ENCODE results near the gene UGT1A5.

Gene UGT1A5

DNA sequence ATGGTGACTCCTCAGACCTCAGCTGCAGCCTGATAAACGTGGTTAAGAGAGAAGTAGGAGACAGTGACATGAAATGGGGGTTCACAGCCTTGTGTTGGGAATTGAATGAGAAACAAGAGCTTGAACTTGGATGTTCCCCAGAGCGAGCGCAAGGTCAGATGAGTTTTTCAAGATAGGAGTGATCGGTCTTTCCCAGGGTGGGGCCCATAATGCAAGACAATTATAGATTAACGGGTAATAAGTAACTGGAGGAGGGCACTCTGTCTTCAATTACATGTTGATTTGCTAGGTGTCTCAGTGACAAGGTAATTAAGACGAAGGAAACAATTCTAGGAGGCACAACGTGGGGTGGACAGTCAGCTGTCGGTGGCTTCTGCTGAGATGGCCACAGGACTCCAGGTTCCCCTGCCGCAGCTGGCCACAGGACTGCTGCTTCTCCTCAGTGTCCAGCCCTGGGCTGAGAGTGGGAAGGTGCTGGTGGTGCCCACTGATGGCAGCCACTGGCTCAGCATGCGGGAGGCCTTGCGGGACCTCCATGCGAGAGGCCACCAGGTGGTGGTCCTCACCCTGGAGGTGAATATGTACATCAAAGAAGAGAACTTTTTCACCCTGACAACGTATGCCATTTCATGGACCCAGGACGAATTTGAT is at the start of gene UGT1A5:
Gene UGT1A5, plus strand, starts transcription at position 297 of the 651 bp plus-strand sequence. Its CDS starts 85 bp downstream, at position 382.
- no peak for DNase-seq

DNA sequence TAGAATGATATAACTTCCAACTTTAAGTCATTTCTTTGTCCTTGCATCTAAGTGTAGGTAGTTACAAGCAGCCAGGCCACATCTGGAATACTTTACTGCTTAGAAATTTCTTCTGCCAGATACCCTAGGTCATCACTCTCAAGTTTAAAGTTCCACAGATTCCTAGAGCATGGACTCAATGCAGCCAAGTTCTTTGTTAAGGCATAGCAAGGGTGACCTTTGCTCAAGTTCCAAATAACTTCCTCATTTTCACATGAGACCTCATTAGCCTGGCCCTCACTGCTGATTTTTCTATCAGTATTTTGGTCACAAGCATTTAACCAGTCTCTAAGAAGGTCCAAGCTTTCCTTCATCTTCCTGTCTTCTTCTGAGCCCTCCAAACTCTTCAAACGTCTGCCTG is 48.8 kb upstream of the UGT1A5 start:
- no peak for DNase-seq

DNA sequence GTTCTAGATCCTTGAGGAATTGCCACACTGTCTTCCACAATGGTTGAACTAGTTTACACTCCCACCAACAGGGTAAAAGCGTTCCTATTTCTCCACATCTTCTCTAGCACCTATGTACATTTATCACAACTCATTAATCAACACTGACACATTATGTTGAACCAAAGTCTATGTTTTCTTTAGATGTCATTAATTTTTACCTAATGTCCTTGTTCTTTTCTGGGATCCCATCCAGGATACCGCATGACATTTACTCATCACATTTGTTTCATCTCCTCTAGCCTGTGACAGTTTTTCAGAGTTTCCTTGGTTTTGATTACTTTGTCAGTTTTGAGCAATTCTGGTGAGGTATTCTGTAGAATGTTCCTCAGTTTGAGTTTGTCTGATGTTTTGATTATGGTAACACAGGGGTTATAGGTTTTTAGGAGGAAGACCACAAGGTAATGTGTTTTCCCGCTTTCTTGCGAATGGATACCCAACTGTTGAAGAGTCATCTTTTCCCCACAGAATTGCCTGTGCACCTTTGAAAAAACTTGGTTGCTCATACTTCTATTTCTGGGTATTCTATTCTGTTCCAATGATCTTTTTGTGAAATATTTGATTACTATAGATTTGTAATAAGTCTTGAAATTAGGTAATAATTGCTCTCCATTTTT is 44.0 kb upstream of the UGT1A5 start:
- no peak for DNase-seq

DNA sequence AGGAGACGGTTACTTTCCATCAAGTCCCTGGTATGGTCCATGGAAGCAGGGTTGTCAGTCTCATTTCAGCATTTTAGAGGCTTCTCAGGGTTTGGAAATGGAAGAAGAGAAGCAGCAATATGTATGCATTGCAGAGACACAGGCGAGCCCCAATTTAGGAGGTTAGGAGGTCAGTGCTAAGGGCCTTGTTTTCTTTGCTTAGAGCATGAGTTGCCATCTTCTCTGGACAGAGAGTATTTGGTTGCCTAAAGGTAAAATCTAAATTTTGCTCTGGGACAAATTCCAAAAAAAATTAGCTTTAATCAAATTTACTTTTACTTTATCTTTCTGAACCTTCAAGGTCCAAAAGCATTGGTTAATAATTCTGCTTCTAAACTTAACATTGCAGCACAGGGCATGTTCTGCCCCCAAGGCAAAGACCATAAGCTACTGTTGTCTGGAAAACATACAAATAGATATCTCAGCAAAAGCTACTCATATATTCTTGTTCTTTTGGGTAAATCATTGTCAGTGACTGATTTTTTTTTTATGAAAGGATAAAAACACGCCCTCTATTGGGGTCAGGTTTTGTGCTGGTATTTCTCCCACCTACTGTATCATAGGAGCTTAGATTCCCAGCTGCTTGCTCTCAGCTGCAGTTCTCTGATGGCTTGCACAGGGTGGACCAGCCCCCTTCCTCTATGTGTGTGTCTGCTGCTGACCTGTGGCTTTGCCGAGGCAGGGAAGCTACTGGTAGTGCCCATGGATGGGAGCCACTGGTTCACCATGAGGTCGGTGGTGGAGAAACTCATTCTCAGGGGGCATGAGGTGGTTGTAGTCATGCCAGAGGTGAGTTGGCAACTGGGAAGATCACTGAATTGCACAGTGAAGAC is 41.2 kb upstream of the UGT1A5 start, which contains the start of gene UGT1A9:
Gene UGT1A9, plus strand, starts transcription at position 609 of the 872 bp plus-strand sequence. Its CDS starts 37 bp downstream, at position 646.
- DNase-seq = no peak

DNA sequence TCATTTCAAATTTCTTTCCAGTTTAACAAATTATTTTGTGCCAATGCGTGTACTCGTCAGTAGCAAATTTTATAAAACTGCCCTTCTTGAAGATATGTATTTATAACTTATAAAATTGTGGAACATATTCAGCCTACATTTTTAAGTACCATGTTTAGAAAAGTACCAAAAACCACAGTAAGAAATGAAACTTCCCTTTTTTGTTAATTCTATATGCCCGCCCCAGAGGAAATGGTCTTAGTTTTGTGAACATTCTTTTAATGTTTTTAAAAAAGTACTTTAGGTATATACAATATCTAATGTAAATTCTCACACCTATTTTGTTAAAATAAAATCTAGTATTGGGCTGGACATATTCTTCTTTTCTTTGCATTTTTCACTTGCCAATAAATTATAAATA is 39.8 kb upstream of the UGT1A5 start:
- DNase-seq = no peak

DNA sequence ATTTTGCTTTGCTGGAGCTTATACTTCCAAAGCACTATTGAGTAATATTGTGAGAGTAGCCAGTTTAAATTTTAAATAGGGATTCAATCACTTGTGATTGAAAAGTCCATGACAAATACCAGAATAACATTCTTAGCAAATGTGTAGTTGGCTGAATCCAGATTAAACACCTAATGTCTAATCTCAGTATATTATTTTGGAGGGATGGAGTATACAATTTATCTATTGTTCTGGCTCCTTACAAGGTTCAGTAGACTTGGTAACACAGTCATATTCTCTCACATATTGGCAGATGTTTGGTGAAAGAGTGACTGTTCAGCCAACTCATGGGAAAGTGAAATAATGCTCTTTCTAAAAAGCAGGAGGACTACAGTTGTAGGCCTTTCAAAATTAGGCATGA is 38.8 kb upstream of the UGT1A5 start:
- no peak for DNase-seq

DNA sequence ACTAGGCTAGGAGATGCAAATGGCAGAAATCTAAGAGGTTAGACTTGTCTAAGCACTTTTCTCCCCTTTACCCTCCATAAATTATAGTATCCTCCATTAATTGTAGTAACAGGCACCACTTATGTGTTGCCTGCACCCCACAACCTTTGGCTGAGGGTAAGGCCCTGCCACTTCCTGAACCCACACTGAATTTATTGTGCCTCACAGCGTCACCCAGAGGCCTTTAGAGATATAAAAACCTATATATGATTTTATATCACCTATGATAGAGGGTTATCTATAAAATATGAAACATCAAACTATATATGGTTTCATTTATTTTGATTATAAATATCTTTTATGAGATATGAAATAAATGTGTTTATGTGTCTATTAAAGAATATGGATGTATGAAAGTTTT is 38.4 kb upstream of the UGT1A5 start:
- no peak for DNase-seq

DNA sequence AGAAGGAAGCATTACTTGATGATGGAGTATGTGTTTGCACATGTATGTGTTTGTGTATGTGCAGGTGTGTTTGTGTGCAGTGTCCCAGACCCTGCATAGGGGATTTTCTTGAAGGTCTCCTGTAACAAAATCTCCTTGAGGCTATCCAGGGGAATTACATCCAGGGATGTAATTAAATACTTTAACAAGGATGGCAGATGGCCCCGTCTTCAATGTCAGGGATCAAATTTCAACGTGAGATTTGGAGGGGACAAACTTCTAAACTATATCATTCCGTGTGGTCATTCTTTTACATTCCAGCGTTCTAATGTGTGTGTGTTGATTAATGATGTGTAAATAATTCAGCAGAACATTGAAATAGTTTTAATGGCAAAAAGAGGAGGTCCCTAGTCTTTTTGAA is 37.7 kb upstream of the UGT1A5 start:
- no peak for DNase-seq

DNA sequence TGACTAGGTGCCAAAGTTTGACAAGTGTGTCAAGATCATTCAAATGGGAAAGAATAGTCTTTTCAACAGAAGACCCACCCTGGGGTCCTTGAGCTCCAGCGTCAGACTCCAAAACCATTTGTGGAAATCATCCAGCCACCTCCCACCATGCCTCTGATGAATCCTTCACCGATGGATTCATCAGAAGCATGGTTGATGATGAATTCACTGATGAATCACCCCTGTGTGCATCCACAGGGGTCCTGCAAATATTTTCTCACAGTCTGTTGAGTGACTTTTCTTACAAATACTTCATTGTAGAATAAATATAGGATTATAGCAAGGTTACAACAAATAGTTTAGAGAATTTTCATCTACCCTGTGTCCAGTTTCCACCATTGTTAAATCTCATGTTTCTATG is 36.7 kb upstream of the UGT1A5 start:
- DNase-seq = no peak

DNA sequence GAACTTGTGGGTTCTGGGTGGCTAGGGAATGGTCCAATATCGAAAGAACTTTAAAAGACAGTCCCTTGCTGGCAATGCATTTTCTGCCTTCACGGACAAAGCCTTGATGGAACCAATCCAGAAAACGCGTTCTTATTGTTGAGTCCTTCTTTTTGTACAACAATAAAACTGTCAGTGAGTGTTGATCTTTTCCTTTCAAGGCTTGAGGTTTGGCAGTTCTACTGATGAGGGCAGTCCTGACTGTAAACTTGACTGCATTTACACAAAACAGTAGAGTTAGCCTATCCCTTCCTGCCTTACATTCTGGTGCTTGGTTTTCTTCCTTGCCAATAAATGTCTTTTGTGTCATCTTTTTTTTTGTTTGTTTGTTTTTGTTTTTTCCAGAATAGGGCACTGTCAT is 33.5 kb upstream of the UGT1A5 start:
- no peak for DNase-seq

DNA sequence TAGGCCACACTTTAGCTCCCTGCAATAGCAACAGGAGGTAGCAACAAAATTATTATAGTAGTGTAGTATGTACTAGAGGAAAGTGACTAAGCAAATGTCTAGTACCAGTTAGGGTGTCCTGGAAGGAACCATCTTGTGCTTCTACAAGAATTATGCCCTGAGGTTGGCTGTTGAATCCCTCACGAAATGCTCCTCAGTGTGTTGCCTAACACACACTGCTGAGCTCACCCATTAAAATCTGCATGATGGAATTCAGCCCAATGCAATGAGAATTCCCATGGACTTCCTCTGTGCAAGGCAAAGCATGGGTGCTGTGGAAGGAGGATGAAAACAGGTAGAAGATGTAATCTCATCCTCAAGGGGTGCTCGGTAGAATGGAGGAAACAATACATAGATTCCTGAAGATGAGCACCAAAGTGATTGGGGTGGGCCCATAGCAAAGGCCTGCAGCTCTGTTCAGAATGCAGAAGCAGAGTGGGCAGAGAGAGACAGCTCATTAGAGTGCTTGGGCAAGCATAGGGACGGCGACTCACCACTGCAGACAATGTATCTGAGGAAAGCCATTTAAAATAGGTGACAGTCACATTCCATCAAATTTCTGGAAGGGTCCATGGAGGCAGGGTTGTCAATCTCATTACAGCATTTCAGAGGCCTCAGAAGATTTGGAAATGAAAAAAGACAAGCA is 32.2 kb upstream of the UGT1A5 start:
- DNase-seq = no peak

DNA sequence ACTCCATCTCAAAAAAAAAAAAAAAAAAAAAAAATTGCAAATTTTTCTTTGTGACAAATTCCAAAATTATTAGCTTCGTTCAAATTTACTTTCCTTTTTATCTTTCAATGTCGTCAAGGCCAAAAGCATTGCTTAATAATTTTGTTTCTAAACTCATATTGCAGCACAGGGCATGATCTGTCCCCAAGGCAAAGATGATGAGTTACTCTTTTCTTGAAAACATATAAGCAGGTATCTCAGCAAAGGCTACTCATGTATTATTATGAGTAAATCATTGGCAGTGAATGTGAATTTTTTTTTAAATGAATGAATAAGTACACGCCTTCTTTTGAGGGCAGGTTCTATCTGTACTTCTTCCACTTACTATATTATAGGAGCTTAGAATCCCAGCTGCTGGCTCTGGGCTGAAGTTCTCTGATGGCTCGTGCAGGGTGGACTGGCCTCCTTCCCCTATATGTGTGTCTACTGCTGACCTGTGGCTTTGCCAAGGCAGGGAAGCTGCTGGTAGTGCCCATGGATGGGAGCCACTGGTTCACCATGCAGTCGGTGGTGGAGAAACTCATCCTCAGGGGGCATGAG is 31.1 kb upstream of the UGT1A5 start, which contains the start of gene UGT1A7:
Gene UGT1A7, plus strand, starts transcription at position 381 of the 579 bp plus-strand sequence. Its CDS starts 37 bp downstream, at position 418.
- no peak for DNase-seq

DNA sequence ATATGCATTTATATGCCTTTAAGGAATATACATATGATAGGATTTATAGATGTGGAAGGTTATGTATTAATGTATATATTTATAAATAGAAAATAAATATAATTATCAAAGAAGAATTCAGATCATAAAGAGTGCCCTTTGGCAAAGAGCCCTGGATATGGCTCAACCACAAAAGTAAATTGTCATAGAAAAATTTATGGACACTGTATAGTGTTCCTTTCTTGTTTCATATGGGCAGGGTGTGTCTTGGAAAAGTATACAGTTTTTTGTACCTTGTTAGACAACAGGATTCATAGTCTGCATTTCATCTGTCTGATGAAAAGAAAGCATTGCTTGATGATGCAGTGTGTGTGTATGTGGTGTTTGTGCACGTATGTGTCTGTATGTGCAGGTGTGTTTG is 28.1 kb upstream of the UGT1A5 start:
- DNase-seq = no peak

DNA sequence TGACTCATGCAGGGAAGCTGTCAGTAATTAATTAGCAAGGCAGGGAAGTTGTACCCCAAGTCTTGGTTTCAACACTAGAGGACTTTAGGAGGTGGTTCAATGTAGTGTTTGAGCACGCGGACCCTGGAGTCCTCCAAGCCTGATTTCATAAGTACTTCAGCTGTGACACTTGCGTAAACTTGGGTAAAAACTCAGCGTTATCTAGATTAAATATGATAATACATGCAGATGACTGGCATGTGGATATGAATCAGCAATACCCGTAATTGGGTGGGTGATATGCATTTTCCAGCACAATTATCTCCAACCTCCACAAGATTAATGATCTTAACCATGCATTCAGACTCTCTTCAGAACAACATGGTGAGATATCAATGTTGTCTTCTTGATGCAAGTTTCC is 25.8 kb upstream of the UGT1A5 start:
- no peak for DNase-seq

DNA sequence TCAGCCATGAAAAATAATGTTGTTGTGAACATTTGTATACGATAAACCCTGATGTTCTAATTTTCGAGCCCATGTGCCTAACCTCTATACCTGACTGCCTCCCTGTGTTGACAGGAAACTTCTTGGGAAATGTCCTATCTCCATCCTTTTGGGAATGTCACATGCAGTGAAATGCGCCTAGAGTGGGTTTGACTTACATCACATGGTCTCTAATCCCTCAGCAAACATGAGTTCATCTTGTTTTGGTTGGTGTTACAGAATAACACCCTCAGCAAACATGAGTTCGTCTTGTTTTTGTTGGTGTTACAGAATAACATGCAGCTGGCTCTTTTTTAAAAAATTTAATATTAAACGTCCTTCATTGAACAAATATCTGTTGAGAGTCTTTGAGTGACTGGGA is 24.4 kb upstream of the UGT1A5 start:
- DNase-seq = no peak

DNA sequence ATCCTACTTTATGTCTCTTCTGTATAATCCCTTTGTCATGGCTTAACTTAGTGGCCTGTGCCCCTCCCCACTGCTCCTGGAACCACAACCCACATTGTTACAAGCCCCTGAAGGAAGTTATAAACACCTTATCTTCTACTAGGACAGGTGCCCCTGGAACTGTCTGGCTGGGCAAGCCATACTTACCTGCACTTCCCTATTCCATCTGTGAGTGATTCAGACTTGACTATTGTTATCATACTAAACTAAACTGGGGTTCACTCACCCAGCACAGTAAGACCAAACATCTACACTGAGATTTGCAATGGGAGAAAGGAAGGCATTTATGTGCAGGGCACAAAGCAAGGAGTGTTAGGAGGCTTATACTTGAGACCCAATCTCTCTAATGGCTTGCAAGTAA is 23.7 kb upstream of the UGT1A5 start:
- no peak for DNase-seq

DNA sequence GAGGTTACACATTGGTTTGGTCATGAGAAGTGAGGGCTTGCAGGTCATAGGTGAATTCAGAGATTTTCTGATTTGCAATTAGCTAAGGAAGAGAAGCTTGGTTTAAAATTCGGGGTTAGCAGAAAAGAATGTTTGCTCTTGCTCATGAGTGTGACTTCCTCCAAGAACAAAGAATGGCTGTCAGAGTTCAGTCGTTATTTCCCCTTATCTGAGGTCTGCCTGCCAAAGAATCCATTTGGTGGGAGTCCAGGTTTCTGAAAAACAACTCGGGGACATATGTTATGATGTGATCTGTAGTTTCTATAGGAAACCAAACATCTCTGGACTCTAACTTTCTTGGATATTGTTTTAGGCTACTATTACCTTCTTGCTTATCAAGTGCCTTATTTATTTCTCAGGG is 23.2 kb upstream of the UGT1A5 start:
- no peak for DNase-seq

DNA sequence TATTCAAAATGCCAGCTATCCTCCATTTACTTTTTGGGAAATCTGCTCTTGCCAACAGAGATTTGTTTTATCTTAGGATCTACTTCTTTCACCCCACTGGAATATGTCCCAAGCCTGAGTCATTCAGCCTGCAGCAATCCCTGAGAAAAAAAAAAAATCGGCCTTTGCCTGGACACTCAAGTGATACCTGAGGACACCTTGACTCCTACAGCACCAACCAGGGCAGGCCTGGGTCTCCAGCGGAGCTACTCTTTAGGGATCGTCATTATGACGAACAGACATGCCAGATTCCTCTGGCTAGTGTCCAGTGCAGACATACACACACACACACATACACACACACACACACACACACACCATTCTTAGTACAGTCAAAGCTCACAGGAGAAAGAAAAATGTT is 22.3 kb upstream of the UGT1A5 start:
- DNase-seq = no peak

DNA sequence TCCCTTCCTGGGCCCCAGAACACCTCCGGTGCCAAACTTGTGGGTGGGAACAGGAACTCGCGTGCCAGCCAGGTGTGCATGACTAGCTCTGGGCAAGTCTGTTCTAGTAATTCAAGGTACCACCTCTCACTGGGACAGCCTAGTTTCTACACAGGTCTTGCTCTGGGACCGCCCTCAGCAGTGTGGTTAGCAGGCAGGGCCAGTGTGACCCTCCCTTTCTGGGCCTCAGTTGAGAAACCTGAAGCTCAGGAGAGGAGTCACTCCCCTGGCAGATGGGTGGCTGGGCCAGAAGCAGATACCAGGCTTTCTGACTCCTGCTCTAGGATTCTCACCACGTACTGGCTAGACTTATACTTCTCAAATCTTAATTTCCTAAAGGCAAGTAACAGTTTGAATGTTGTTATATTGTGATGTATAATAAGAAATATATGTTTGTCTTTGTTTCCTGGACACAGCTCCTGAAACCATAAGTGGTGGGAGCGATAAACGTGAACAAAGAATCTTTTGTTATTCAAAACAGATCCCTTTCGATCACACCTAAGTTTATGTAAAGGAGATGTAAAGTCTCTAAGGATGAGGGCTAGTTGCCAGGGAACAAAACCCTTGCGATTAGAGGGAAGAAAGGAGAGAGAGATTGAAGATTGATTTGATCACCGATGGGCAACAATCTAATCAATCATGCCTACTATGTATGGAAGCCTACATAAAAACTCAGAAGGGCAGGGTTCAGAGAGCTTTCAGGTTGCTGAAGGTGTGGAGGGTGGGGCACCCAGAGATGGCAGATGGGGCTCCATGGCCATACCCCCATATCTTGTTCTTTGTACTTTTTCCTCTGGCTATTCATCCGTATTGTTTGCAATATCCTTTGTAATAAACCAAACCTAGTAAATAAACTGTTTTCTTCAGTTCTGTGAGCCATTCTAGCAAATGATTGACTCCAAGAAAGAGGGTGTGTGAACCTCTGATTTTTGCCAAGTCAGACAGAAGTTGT is 21.0 kb upstream of the UGT1A5 start:
- DNase-seq = no peak

DNA sequence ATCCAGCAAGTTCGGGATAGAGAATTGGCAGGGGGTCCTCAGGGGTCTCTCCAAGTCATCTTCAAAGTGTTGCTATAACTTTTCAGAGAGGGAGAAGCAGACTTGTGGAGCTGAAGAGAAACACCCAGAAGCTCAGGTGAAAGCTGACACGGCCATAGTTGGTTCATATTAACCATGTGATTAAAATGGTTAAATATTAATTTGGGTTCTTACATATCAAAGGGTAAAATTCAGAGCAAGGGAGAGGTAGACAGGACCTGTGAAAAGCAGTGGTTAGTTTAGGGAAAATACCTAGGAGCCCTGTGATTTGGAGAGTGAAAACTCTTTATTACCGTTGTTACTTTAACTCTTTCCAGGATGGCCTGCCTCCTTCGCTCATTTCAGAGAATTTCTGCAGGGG is 20.1 kb upstream of the UGT1A5 start, which contains the start of gene UGT1A6:
Gene UGT1A6, plus strand, starts transcription at position 243 of the 400 bp plus-strand sequence. Its CDS starts 115 bp downstream, at position 358.
- no peak for DNase-seq

DNA sequence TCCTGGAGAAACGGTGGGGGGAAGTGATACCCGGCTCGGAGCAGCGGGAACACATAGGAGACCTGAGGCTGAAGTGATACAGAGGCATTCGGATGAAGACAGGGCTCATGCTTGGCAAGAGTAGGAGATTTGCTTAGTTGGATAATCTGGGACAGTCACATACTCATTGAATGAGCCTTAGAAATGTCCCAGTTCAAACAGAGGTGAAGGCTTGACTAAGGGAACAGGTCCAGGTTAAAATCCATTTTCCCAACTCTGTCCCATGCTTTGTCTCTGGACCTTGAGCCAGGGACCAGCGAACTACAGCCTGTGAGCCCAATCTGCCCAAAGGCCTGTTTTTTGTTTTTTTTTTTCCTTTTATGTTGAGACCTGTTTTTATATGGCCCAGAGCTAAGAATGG is 18.7 kb upstream of the UGT1A5 start:
- DNase-seq = no peak

All from HCEC 1CT (cell line).